HEK293T (cell line): ENCODE measurements around the gene RELT.

ENCODE experiments used
- CTCF ChIA-PET: fragments of 350-600 bp; formaldehyde crosslinking; extraction: SDS; loops from one replicate; lab custom pipeline; 2021; ENCODE audit warnings: antibody characterized with exemption, inconsistent platforms; lab: Yijun Ruan, JAX
- POLR2A ChIA-PET: fragments of 350-600 bp; formaldehyde crosslinking; extraction: SDS; loops from one replicate; lab custom pipeline; 2020; ENCODE audit warnings: antibody characterized with exemption, inconsistent platforms; lab: Yijun Ruan, JAX
- DNase-seq: peaks from one replicate; pipeline ENCODE4 v3.0.0; 2012; ENCODE audit warnings: mixed read lengths; ENCODE audit errors: extremely low spot score
- ARNT ChIP-seq: fragments of 450-650 bp; IDR thresholded peaks from 2 replicates; pipeline ENCODE4 v1.6.1; 2017; ENCODE audit warnings: mild to moderate bottlenecking
- BHLHE40 ChIP-seq: fragments of 450-650 bp; IDR thresholded peaks from 2 replicates; pipeline ENCODE4 v1.6.1; 2016; ENCODE audit warnings: mild to moderate bottlenecking, moderate library complexity, borderline replicate concordance
- CTBP1 ChIP-seq: fragments of 450-650 bp; IDR thresholded peaks from 2 replicates; pipeline ENCODE4 v1.6.1; 2016; ENCODE audit warnings: borderline replicate concordance
- ELF4 ChIP-seq: fragments of 450-650 bp; IDR thresholded peaks from 2 replicates; pipeline ENCODE4 v1.6.1; 2017; ENCODE audit warnings: antibody characterized with exemption
- FOXA1 ChIP-seq: fragments of 450-650 bp; IDR thresholded peaks from 2 replicates; pipeline ENCODE4 v1.6.1; 2016; ENCODE audit warnings: mild to moderate bottlenecking
- FOXK2 ChIP-seq: fragments of 450-650 bp; IDR thresholded peaks from 2 replicates; pipeline ENCODE4 v1.6.1; 2016; ENCODE audit warnings: mild to moderate bottlenecking
- FOXM1 ChIP-seq: fragments of 450-650 bp; IDR thresholded peaks from 2 replicates; pipeline ENCODE4 v1.6.1; 2017; ENCODE audit warnings: mild to moderate bottlenecking, borderline replicate concordance
- HDGF ChIP-seq: fragments of 450-650 bp; IDR thresholded peaks from 2 replicates; pipeline ENCODE4 v1.6.1; 2017; ENCODE audit warnings: antibody characterized with exemption, borderline replicate concordance
- L3MBTL2 ChIP-seq: fragments of 450-650 bp; conservative IDR thresholded peaks from 2 replicates; pipeline ENCODE4 v1.6.1; 2016; ENCODE audit warnings: mild to moderate bottlenecking
- LEF1 ChIP-seq: fragments of 450-650 bp; IDR thresholded peaks from 2 replicates; pipeline ENCODE4 v1.6.1; 2017; ENCODE audit warnings: mild to moderate bottlenecking, borderline replicate concordance
- NFRKB ChIP-seq: fragments of 450-650 bp; IDR thresholded peaks from 2 replicates; pipeline ENCODE4 v1.6.1; 2016; ENCODE audit warnings: mild to moderate bottlenecking, moderate library complexity
- SP1 ChIP-seq: fragments of 450-650 bp; IDR thresholded peaks from 2 replicates; pipeline ENCODE4 v1.6.1; 2017
- SUZ12 ChIP-seq: fragments of 450-650 bp; IDR thresholded peaks from 2 replicates; pipeline ENCODE4 v1.6.1; 2016; ENCODE audit warnings: mild to moderate bottlenecking
- TARDBP ChIP-seq: fragments of 450-650 bp; IDR thresholded peaks from 2 replicates; pipeline ENCODE4 v1.6.1; 2016
- ZNF384 ChIP-seq: fragments of 450-650 bp; IDR thresholded peaks from 2 replicates; pipeline ENCODE4 v1.6.1; 2016
- TF ChIP-seq, protein P1 (sequence below): fragments of 450-650 bp; IDR thresholded peaks from 2 replicates; pipeline ENCODE4 v1.6.1; 2016

RELT gene

DNA sequence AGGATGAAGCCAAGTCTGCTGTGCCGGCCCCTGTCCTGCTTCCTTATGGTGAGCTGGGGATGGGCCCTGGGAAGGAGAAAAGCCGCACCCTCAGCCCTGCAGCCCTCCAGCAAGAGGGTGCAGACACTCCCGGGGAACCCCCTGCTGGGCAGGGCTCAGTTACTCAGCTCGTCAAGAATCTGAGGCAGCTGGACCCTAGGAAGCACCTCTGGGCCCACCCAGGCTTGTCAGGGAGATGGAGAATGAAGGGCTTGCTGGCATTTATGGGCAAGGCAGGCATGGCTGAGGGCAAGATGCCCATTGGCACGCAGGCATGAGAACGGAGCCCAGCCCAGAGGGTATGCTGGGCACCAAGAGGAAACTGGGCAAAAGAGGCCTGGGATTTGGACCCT, 12.9 kb downstream of the RELT start:
- TF ChIP-seq LEF1 (no peak), BHLHE40 (no peak), FOXM1 (no peak), SP1 (no peak), CTBP1 (no peak), ZNF384 (no peak), NFRKB (no peak)
- TF ChIP-seq, protein P1, sequence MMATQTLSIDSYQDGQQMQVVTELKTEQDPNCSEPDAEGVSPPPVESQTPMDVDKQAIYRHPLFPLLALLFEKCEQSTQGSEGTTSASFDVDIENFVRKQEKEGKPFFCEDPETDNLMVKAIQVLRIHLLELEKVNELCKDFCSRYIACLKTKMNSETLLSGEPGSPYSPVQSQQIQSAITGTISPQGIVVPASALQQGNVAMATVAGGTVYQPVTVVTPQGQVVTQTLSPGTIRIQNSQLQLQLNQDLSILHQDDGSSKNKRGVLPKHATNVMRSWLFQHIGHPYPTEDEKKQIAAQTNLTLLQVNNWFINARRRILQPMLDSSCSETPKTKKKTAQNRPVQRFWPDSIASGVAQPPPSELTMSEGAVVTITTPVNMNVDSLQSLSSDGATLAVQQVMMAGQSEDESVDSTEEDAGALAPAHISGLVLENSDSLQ: no peak
- ChIA-PET CTCF (interaction anchor here (1.4 kb wide), 1 partner anchor 38 kb away, joined by 7 read pairs; no protein-coding TSS in a partner anchor), POLR2A (interaction anchor here (1.0 kb wide), 1 partner anchor 10 kb away, joined by 4 read pairs; no protein-coding TSS in a partner anchor)
- no peak for DNase-seq

DNA sequence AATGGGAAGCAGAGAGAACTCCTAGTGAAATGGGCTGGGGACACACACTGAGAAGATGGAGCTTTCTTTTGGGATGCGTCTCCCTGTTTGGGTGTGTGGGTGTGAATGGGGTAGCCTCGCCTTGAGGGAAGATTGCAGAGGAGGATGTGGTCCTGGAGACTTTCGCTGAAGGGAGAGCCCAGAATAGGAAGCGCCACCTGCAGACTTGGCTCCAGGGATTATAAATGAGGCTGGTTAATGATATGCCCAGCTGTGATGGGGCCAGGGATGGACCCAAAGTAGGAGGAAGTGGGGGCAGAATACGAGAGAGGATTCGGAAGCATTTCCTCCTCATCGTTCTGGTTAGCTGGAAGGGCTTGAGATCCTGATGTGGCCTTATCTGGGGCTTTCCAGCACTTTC, 13.7 kb downstream of the RELT start:
- ChIA-PET CTCF (interaction anchor here (1.4 kb wide), 1 partner anchor 39 kb away, joined by 7 read pairs; no protein-coding TSS in a partner anchor), POLR2A (no interaction called here)
- TF ChIP-seq NFRKB (no peak), ELF4 (no peak), HDGF (no peak), FOXA1 (no peak), FOXM1 (no peak), L3MBTL2 (no peak)
- TF ChIP-seq, protein P1: no peak
- no peak for DNase-seq

DNA sequence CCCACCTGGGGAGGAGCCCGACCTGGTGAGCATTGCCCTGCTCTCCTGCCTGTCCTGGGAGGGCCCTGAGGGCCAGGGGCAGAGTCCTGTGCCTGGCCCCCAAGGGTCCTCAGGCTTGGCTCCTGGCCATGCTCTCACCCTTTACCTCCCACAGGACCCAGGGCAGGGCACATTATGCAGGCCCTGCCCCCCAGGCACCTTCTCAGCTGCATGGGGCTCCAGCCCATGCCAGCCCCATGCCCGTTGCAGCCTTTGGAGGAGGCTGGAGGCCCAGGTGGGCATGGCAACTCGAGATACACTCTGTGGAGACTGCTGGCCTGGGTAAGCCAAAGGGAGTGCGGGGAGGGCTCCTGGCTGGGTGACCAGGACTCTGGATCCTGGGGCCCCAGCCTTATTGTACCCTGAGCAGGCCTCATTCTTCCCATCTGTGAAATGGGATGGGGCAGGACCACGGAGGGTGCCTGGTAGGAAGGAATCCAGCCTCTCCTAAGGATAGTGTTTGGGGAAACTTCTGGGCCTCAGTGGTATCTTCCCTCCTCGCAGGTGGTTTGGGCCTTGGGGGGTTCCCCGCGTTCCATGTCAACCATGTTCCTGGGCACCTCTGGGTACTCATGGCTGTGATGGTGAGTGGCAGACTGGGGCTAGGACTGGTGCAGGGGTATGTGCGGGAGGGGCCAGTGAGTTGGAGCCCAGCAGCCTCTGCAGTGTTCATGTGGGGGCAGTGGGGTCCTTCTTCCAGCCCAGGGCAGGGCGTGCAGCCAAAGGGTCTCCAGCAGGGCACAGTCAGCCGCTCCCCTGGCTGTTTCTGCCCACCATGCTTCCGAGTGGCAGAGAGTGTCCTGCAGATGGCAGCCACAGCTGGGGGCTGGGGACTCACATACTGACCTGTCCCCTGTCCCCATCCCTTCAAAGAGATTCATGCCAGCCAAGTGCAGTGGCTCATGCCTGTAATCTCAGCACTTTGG, 14.7 kb downstream of the RELT start:
- TF ChIP-seq, protein P1: no peak
- no peak for TF ChIP-seq SUZ12
- no peak for TF ChIP-seq FOXA1
- no peak for TF ChIP-seq ELF4
- no peak for TF ChIP-seq FOXK2
- TF ChIP-seq ARNT: no peak
- no peak for TF ChIP-seq FOXM1
- no peak for TF ChIP-seq BHLHE40
- TF ChIP-seq CTBP1: no peak
- no peak for TF ChIP-seq ZNF384
- TF ChIP-seq L3MBTL2: no peak
- TF ChIP-seq LEF1: no peak
- TF ChIP-seq SP1: no peak
- TF ChIP-seq HDGF: no peak
- TF ChIP-seq NFRKB: no peak
- TF ChIP-seq TARDBP: no peak
- DNase-seq: no peak
- ChIA-PET CTCF (interaction anchor here (1.4 kb wide), 1 partner anchor 40 kb away, joined by 7 read pairs; no protein-coding TSS in a partner anchor), POLR2A (no interaction called here)

DNA sequence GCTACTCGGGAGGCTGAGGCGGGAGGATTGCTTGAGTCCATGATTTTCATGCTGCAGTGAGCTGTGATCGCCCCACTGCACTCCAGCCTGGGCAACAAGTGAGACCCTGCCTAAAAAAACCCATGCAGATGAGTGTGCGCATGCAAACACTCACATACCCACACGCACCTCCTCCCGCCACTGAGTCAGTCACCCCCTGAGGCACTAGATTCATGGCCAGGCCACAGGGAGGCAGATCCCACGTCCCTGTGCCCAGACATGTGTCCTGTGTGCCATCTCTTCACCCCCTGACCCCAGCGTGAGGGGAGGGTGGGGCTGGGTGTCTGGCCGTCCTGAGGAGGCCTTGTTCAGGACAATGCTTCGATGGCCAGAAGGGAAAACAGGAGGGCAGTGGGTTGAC, 15.5 kb downstream of the RELT start:
- CTCF ChIA-PET: no interaction called here
- no peak for DNase-seq
- POLR2A ChIA-PET: no interaction called here
- no peak for TF ChIP-seq ARNT
- no peak for TF ChIP-seq ZNF384
- TF ChIP-seq, protein P1: no peak
- TF ChIP-seq SP1: no peak
- TF ChIP-seq FOXM1: no peak
- no peak for TF ChIP-seq ELF4
- no peak for TF ChIP-seq FOXK2
- no peak for TF ChIP-seq BHLHE40
- TF ChIP-seq NFRKB: no peak
- TF ChIP-seq L3MBTL2: no peak
- no peak for TF ChIP-seq SUZ12
- no peak for TF ChIP-seq HDGF
- TF ChIP-seq TARDBP: no peak
- TF ChIP-seq LEF1: no peak
- no peak for TF ChIP-seq FOXA1
- no peak for TF ChIP-seq CTBP1

DNA sequence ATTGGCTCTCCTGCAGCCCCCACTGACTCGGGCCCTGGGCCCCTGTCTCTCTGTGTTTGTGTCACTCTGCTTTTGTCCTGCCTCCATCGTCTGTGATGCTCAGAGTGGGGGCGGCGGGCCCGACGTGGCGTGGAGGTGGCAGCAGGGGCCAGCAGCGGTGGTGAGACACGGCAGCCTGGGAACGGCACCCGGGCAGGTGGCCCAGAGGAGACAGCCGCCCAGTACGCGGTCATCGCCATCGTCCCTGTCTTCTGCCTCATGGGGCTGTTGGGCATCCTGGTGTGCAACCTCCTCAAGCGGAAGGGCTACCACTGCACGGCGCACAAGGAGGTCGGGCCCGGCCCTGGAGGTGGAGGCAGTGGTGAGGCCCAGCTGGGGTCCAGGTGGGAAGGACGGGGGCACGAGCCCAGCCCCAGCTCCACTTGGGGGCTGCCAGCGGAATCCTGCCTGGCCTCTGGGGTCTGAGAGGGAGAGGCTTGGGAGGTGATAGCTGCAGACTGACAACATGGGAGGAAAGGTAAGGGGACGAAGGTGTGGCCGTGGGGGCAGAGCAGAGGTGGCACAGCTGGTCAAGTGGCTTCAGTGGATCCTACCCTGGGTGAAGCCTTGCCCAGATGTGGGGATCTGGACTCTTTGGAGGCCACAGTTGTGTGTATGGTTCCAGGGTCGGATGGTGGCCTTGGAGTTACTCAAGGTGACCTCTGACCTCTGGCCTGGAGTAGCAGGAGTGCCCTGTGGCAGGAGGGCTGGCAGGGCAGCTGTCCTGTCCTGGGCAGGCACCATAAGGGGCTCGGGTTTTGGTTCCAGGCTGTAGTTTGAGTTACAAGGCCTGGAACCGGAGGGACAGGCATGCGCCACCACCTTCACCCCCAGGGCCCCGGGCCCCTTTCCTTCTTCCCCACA, 16.2 kb downstream of the RELT start:
- ChIA-PET CTCF (interaction anchor here (0.5 to 5.2 kb wide), 12 partner anchors 8 to 269 kb away, joined by 3 to 45 read pairs (median 5); partner anchors contain the start of gene RELT), POLR2A (interaction anchor here (1.0 to 1.5 kb wide), 2 partner anchors 18 to 41 kb away, joined by 4 read pairs; no protein-coding TSS in a partner anchor)
- no peak for DNase-seq
- no peak for TF ChIP-seq ARNT
- no peak for TF ChIP-seq ELF4
- no peak for TF ChIP-seq SP1
- no peak for TF ChIP-seq CTBP1
